ENCODE data around the gene INAVA.

INAVA gene

GRCh38 chr1:200894712-200895442 lies at the start of gene INAVA:
INAVA (plus strand) TSS chr1:200894900; CDS start chr1:200898401, 3,501 bp downstream.
- DNase-seq, result no peak

- no peak for DNase-seq
Observed at GRCh38 chr1:200845360-200845759, 49.3 kb upstream of the INAVA start.

GRCh38 chr1:200846398-200846797 lies 48.3 kb upstream of the INAVA start:
- no peak for DNase-seq

- no peak for DNase-seq
Observed at GRCh38 chr1:200849430-200849829, 45.3 kb upstream of the INAVA start.

GRCh38 chr1:200850554-200850953 lies 44.1 kb upstream of the INAVA start:
- DNase-seq, result no peak

GRCh38 chr1:200856716-200857357 lies 37.9 kb upstream of the INAVA start:
- DNase-seq, result no peak

GRCh38 chr1:200857804-200858203 lies 36.9 kb upstream of the INAVA start:
- DNase-seq, result peak in 1 of 2 experiments; percentile 12

- no peak for DNase-seq
Observed at GRCh38 chr1:200861937-200862647, 32.6 kb upstream of the INAVA start.

GRCh38 chr1:200862713-200863415 lies 31.8 kb upstream of the INAVA start:
- DNase-seq, result no peak

GRCh38 chr1:200866116-200866515 lies 28.6 kb upstream of the INAVA start:
- DNase-seq, result no peak

- no peak for DNase-seq
Observed at GRCh38 chr1:200866521-200866920, 28.2 kb upstream of the INAVA start.

- no peak for DNase-seq
Observed at GRCh38 chr1:200867018-200867811, 27.5 kb upstream of the INAVA start.

GRCh38 chr1:200869376-200869752 lies 25.3 kb upstream of the INAVA start:
- no peak for DNase-seq

- no peak for DNase-seq
Observed at GRCh38 chr1:200869753-200870391, 24.8 kb upstream of the INAVA start.

- no peak for DNase-seq
Observed at GRCh38 chr1:200872446-200873115, 22.1 kb upstream of the INAVA start, which contains the start of gene GPR25. GPR25 (plus strand) TSS chr1:200872981; CDS start chr1:200873038, 57 bp downstream.

GRCh38 chr1:200873116-200873670 lies 21.5 kb upstream of the INAVA start:
- no peak for DNase-seq

- no peak for DNase-seq
Observed at GRCh38 chr1:200873671-200874397, 20.9 kb upstream of the INAVA start.

GRCh38 chr1:200874694-200875093 lies 20.0 kb upstream of the INAVA start:
- no peak for DNase-seq

GRCh38 chr1:200875416-200875815 lies 19.3 kb upstream of the INAVA start:
- DNase-seq, result no peak

GRCh38 chr1:200877010-200877409 lies 17.7 kb upstream of the INAVA start:
- DNase-seq, result no peak

Measured in Kasumi-1 (cell line).